ENCODE results near the gene CTNND2. TPM values are rescaled to one million over a fixed set of nuclear protein-coding genes. Genes with fewer than 3 reads are reported as not detected.

Gene CTNND2
- total and polyA plus RNA-seq, 2 donors, result 0.24 to 1.4 TPM

DNA sequence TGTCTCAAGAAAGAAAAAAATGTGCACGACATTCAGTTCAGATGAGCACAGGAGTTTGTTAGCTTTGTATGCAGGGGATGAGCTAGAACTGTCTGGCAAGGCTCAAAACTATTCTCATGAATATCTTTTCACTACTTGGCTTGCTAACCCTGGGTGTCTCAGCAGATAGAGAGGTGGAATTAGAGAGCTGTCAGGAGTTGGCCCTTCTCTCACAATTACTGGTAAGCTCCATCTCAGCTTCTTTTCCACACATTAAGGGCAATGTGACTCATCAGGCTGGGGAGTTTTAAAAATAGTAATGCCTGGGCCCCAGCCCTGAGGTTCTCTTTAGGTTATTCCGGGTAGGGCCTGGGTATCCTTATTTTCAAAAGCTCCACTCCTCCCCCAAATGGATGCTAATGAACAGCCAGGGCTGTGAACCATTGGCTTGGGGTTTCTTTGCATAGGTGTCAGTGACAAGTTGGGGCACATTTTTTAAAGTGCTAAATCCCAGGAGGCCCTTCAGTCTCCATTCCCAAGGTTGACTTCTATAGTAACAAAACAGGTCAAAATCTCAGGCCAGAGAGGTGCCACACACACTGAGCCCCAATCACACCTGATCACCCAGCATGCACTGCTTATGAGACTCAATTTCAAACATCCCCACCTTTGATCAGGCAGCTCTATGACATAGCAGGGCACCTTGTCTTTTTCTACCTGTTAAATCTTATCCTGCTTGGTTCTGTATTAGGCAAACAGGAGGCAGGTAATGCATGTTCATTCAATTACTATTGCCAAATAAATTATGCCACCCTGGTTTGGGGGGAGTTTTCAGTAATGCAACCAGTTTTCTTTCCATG, 903.5 kb downstream of the CTNND2 start:
- Histone ChIP-seq H3K4me1 (ENCODE audit: insufficient read depth) (no peaks in the 10 kb centered on the region), H3K27ac (ENCODE audit: low read depth) (no peak overlapping the region), H3K4me3 (ENCODE audit: low read depth, low read length) (no peak overlapping the region), H3K36me3 (ENCODE audit: insufficient read depth) (no peaks in the 10 kb centered on the region)
- no peak for DNase-seq (ENCODE audit: extremely low spot score)
- 29% methylated on average over 2 of the region's 2 CpGs for WGBS

DNA sequence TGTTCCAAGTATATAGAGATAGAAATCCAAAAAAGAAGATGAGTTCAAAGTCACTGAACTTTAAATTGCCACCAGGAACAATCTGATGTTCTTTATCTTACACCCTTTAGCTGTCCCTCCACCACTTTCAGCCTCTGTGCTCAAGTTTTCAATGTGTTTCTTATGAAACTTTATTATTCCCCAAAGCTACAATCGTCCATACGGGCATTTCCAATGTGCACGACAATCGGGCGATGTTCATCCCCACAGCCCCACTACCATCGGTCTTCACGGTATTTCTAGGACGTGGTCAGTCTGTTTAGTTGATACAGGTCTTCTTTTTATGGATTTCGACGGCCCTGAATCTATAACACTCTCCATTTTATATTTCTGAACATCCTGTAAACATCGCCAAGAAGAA, 904.5 kb downstream of the CTNND2 start:
- Histone ChIP-seq H3K4me3 (ENCODE audit: low read depth, low read length) (no peak overlapping the region), H3K4me1 (ENCODE audit: insufficient read depth) (no peaks in the 10 kb centered on the region), H3K27ac (ENCODE audit: low read depth) (no peak overlapping the region), H3K36me3 (ENCODE audit: insufficient read depth) (no peaks in the 10 kb centered on the region)
- no peak for DNase-seq (ENCODE audit: extremely low spot score)
- 91% methylated on average over 11 of the region's 11 CpGs for WGBS

DNA sequence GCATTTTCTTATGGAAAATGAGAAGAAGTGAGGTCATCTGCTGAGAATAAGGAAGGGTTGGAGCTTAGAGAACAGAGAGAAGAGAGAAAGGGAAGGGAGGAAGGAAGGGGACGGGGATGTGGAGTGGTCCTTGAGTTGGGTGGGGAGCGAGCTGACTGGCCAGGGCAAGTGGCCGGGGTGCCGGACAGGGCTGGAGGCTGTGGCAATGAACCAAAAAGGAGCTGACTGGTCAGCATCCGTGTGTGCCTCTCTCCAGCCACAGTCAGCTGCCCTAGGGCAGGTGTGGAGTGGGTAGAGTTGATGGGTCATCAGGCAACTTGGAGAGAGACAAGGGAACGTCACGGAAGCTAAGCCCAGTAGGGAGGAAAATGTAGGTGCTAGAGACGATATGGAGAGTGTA, 908.4 kb downstream of the CTNND2 start:
- Histone ChIP-seq H3K36me3 (ENCODE audit: insufficient read depth) (no peaks in the 10 kb centered on the region), H3K4me1 (ENCODE audit: insufficient read depth) (no peaks in the 10 kb centered on the region), H3K27ac (ENCODE audit: low read depth) (no peak overlapping the region), H3K4me3 (ENCODE audit: low read depth, low read length) (no peak overlapping the region)
- no peak for DNase-seq (ENCODE audit: extremely low spot score)
- 87% methylated on average over 8 of the region's 8 CpGs for WGBS

DNA sequence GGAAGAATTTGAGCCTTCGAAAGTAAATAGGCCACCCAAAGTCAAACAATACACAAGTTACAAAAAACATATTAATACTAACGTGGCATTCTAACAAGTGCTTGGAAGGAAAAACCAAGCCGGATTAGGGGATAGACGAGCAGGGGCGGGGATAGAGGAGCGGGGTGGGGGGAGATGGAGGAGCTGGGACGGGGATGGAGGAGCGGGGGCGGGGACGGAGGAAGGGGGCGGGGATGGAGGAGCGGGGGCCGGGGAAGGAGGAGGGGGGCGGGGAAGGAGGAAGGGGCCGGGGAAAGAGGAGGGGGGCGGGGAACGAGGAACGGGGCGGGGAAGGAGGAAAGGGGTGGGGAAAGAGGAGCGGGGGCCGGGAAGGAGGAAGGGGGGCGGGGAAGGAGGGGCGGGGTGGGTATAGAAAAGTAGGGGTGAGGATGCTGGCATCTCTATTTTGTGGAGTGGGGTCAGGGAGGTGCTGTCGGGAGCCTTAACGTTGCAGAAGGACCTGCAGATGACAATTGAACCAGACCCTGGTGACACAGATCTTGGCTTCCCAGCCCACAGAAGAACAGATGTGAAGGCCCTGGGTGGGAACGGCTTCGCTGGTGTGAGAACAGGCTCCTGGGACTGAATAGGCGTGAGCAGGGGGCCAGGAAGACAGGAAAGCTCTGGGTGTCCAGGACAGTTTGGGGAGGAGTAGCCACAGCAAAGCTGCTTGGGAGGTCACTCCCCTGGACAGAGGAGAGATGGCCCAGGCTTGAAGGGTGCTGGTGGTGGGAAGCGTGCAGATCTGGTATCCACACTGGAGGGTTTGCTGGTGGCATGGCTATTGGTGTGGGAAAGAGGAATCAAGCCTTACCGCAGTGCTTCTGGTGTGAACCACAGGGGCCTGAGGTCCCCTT, 909.9 kb downstream of the CTNND2 start:
- H3K4me1 ChIP-seq (ENCODE audit: insufficient read depth), result no peaks in the 10 kb centered on the region
- no peaks in the 10 kb centered on the region for H3K36me3 ChIP-seq (ENCODE audit: insufficient read depth)
- 60% methylated on average over 26 of the region's 30 CpGs for WGBS
- H3K27ac ChIP-seq (ENCODE audit: low read depth), result no peak overlapping the region
- no peak for DNase-seq (ENCODE audit: extremely low spot score)
- H3K4me3 ChIP-seq (ENCODE audit: low read depth, low read length), result no peak overlapping the region

DNA sequence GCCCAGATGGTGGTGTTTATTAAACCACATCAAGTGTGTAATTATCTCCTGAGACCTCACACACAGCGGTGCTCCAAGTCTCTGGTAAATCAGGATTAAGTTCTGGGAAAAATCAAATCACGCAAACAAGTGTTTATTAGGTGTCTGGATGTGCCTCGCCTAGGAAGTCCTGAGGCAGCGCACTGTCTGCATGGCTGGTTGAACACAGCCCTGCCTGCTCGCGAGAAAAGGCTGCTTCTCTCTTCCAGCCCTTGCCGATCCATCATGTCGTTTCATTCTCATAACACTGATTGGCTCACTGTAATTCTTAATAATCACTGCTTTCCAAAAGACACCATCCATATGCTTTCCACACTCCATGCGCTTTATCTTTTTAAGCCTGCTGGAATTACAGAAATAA, 913.6 kb downstream of the CTNND2 start:
- H3K36me3 ChIP-seq (ENCODE audit: insufficient read depth), result no peaks in the 10 kb centered on the region
- no peak for DNase-seq (ENCODE audit: extremely low spot score)
- H3K4me3 ChIP-seq (ENCODE audit: low read depth, low read length), result no peak overlapping the region
- 60% methylated on average over 9 of the region's 9 CpGs for WGBS
- H3K4me1 ChIP-seq (ENCODE audit: insufficient read depth), result no peaks in the 10 kb centered on the region
- no peak overlapping the region for H3K27ac ChIP-seq (ENCODE audit: low read depth)

DNA sequence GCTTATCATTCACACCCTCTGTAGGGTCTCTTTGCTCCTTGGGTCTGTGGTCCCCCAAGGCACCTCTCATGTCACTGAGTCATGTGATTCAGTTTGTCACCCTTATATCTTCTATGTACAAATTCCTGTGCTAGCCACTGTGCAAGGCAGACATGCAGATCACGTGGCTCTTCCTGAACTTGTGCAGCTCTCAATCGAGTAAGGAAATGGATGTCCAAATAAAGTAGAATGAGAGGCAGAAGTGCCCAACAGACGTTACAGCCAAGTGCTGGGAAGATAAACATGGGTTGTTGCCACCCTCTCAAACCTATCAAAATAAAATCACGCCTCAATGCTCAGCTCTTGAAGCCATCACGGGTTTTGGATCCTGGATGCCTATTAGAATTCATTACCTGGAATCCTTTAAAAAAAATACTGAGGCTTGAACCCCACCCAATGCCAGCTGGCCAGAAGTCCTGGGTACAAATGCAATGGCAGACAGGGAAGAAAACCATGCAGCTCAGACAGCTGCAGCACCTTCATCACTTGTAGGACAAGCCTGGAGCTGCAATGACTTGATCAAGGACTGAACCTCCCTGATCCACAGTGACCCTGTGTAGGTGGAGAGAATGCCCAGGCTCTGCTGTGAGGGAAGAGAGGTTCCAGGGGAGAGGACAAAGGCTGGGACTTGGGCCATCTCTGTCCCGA, 914.5 kb downstream of the CTNND2 start:
- no peaks in the 10 kb centered on the region for H3K36me3 ChIP-seq (ENCODE audit: insufficient read depth)
- no peaks in the 10 kb centered on the region for H3K4me1 ChIP-seq (ENCODE audit: insufficient read depth)
- H3K27ac ChIP-seq (ENCODE audit: low read depth), result no peak overlapping the region
- H3K4me3 ChIP-seq (ENCODE audit: low read depth, low read length), result no peak overlapping the region
- no peak for DNase-seq (ENCODE audit: extremely low spot score)
- WGBS, result 64% methylated on average over 6 of the region's 6 CpGs

DNA sequence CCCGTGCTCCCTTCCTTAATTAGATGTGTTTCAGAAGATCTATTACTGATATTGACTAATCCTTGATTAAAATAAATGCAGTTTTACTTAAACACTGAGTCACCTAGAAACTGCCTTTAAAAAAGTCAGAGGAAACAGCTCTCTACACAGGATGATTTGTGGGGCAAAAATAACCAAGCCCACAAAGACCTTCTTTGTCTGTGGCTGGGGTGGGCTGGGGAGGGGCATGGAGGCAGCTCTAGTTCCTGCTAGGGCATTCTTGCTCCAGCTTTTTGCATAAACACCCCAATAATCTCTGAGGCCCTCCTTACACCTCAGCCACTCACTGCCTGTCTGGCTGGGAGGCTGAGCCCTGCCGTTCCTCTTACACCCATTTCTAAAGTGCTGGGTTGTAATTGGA, 915.6 kb downstream of the CTNND2 start:
- H3K27ac ChIP-seq (ENCODE audit: low read depth), result no peak overlapping the region
- no peak for DNase-seq (ENCODE audit: extremely low spot score)
- no peak overlapping the region for H3K4me3 ChIP-seq (ENCODE audit: low read depth, low read length)
- H3K36me3 ChIP-seq (ENCODE audit: insufficient read depth), result no peaks in the 10 kb centered on the region
- H3K4me1 ChIP-seq (ENCODE audit: insufficient read depth), result no peaks in the 10 kb centered on the region
- WGBS, result 23% methylated on average over 2 of the region's 2 CpGs

DNA sequence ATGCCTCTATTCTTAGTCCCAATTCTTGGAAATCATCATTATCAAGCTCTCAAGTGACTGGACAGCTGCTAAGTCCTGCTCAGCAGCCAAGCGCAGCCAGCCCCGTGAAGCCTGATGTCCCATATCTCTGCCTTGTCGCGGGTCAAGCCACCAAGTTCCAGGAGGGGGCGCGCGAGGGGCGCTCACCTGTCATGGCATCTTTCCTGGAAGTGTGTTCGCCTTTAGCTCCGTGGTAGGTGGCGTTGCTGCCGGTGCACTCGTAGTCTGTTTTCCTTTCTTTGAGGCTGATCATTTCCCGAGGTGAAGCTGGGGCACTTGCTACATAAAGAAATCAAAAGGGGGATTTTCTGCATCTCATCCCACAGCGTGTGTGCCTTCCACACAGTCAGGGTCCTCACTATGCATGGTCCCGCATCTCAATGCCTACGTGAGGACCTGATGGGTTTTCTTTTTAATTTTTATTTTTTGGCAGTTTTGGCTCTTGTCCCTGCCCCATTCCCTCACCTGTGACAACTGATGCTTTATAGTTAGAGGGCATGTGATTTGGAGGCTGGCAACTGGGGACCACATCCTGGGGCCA, 916.2 kb downstream of the CTNND2 start:
- H3K4me1 ChIP-seq (ENCODE audit: insufficient read depth), result no peaks in the 10 kb centered on the region
- no peak for DNase-seq (ENCODE audit: extremely low spot score)
- no peak overlapping the region for H3K4me3 ChIP-seq (ENCODE audit: low read depth, low read length)
- H3K27ac ChIP-seq (ENCODE audit: low read depth), result no peak overlapping the region
- no peaks in the 10 kb centered on the region for H3K36me3 ChIP-seq (ENCODE audit: insufficient read depth)
- WGBS, result 9% methylated on average over 17 of the region's 17 CpGs

GRCh38 chr5:10987276-10987924, 916.8 kb downstream of the CTNND2 start:
- 53% methylated on average over 8 of the region's 8 CpGs for WGBS
- no peak overlapping the region for H3K27ac ChIP-seq (ENCODE audit: low read depth)
- H3K4me3 ChIP-seq (ENCODE audit: low read depth, low read length), result no peak overlapping the region
- no peak for DNase-seq (ENCODE audit: extremely low spot score)
- H3K36me3 ChIP-seq (ENCODE audit: insufficient read depth), result no peaks in the 10 kb centered on the region
- no peaks in the 10 kb centered on the region for H3K4me1 ChIP-seq (ENCODE audit: insufficient read depth)

GRCh38 chr5:10985721-10986110, 918.5 kb downstream of the CTNND2 start:
- H3K27ac ChIP-seq (ENCODE audit: low read depth), result no peak overlapping the region
- no peaks in the 10 kb centered on the region for H3K36me3 ChIP-seq (ENCODE audit: insufficient read depth)
- 93% methylated on average over 2 of the region's 2 CpGs for WGBS
- H3K4me1 ChIP-seq (ENCODE audit: insufficient read depth), result no peaks in the 10 kb centered on the region
- DNase-seq (ENCODE audit: extremely low spot score), result no peak
- no peak overlapping the region for H3K4me3 ChIP-seq (ENCODE audit: low read depth, low read length)

DNA sequence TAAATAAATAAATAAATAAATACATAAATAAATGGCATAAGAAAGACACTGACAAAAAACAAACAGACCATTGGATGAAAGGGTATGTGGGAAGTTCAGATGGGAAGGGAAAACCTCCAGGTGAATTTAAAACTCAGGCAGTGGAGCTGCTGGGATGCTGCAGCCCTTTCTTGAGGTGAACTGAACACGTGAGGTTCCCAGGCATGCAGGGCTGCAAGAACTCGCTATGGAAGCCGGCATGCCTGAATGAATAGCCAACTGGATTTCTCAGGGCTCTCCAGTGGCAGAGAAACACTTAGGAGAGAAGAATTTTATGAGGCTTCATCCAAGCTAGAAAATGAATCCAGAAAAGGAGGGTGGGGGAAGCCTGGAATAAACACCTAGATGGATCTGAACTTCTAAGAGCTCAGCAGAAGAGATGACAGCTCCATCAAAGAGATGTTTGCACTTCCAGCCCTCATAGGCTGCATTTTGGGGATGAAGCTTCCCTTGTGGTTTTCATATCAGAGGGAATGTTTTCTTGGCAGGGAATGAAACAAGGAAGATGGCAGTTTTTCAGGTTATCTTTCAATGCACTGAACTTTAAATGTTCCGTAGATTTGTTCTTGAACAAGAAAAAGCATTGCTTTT, 919.0 kb downstream of the CTNND2 start:
- Histone ChIP-seq H3K27ac (ENCODE audit: low read depth) (no peak overlapping the region), H3K4me3 (ENCODE audit: low read depth, low read length) (no peak overlapping the region), H3K4me1 (ENCODE audit: insufficient read depth) (no peaks in the 10 kb centered on the region), H3K36me3 (ENCODE audit: insufficient read depth) (no peaks in the 10 kb centered on the region)
- DNase-seq (ENCODE audit: extremely low spot score), result no peak
- 64% methylated on average over 4 of the region's 4 CpGs for WGBS

DNA sequence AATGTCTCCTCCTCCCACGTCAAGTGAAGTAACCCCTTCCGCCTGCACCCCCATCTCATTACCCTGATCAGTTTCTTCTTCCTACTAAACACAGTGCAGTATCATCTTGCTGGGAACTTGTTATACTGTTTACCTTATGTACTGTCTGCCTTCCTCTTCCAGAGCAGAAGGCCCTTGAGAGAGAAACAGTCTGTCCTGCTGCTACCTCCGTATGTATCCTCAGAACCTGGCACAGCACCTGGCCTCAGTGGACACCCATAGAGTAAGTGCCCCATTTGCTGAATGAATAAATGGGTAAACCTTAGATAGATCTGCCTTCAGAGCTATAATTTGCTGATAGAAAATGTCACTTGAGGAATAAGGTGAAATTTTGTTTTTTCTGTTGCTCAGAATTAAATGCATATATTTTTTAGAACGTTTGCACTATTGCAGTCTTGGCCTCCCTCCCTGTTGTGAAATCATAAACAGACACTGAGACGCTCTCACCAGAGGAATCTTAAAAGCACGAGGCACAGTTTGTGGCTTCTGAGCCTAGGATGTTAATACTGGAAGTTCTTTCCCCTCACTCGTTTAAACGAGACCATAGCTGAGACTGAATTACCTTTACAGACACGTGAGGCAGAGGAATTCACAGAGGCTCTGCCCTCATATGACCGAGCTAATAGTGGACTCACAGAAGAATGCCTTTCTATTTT, 920.1 kb downstream of the CTNND2 start:
- 51% methylated on average over 10 of the region's 10 CpGs for WGBS
- H3K4me1 ChIP-seq (ENCODE audit: insufficient read depth), result no peaks in the 10 kb centered on the region
- H3K4me3 ChIP-seq (ENCODE audit: low read depth, low read length), result no peak overlapping the region
- no peak for DNase-seq (ENCODE audit: extremely low spot score)
- no peak overlapping the region for H3K27ac ChIP-seq (ENCODE audit: low read depth)
- H3K36me3 ChIP-seq (ENCODE audit: insufficient read depth), result no peaks in the 10 kb centered on the region
